Suprapubic skin (tissue), 4 donors: Measurements from ENCODE around the gene RPL18A.

ENCODE experiments used
- CTCF ChIP-seq, 2 donors: fragments of 200-600 bp in 1 of 2; fragments of 450-650 bp in 1 of 2; sonication (generic) in 1 of 2; IDR thresholded peaks; one replicate each; pipeline ENCODE4 v1.5.1; 2016 to 2019; ENCODE audit warnings: antibody characterized with exemption in 2 of 2, mild to moderate bottlenecking in 1 of 2, moderate library complexity in 1 of 2
- EP300 ChIP-seq: sonication (generic); formaldehyde crosslinking; IDR thresholded peaks from one replicate; pipeline ENCODE4 v1.6.1; 2017; ENCODE audit warnings: antibody characterized with exemption
- POLR2A ChIP-seq, 2 donors: fragments of 450-650 bp; IDR thresholded peaks; one replicate each; pipeline ENCODE4 v1.6.1; 2017; ENCODE audit warnings: antibody characterized with exemption in 2 of 2, mild to moderate bottlenecking in 2 of 2, moderate library complexity in 2 of 2
- POLR2AphosphoS5 ChIP-seq, 3 donors: sonication (generic); formaldehyde crosslinking; IDR thresholded peaks; one replicate each; pipeline ENCODE4 v1.6.1; 2017; ENCODE audit warnings: antibody characterized with exemption in 3 of 3

GRCh38 chr19:17873786-17874757 is 14.4 kb downstream of the RPL18A start:
- TF ChIP-seq POLR2AphosphoS5 (IDR thresholded peaks at IDR 0.05) (no peak), CTCF (IDR thresholded peaks at IDR 0.05) (no peak), EP300 (no peak), POLR2A (IDR thresholded peaks at IDR 0.05) (no peak)
